ENCODE measurements around the gene LAMTOR4.

- TF ChIP-seq CTCF (IDR thresholded peaks at IDR 0.05) (no peak), POLR2A (IDR thresholded peaks at IDR 0.05) (no peak)
Measured at GRCh38 chr7:100175296-100175935, 26.7 kb downstream of the LAMTOR4 start.
